Inflammatory macrophage treated with lipopolysaccharide for 1 hour (primary cell): Measurements from ENCODE around the gene AARSD1.
"Not testable (repeated sequence)": the region's sequence is repeated elsewhere in the genome, so short reads cannot be mapped to it uniquely, and the experiment has no call there.

Experiments used
- DNase-seq, 2 donors: peaks; one replicate each; pipeline ENCODE4 v3.0.0-alpha.2; 2020 to 2022

Gene AARSD1

GRCh38 chr17:42980766-42981397, 16.6 kb upstream of the AARSD1 start:
- no peak for DNase-seq

- DNase-seq: peak; percentile 84 to 93
These were observed 16.1 kb upstream of the AARSD1 start, which contains the start of gene RUNDC1 for GRCh38 chr17:42980274-42980765. Gene RUNDC1, plus strand, starts transcription at chr17:42980565. Its CDS starts 12 bp downstream, at chr17:42980577.

GRCh38 chr17:42979511-42980273, 15.4 kb upstream of the AARSD1 start, which contains the start of gene PTGES3L:
Gene PTGES3L, minus strand, starts transcription at chr17:42980080. Its CDS starts 27 bp downstream, at chr17:42980053.
- DNase-seq: no peak

DNA sequence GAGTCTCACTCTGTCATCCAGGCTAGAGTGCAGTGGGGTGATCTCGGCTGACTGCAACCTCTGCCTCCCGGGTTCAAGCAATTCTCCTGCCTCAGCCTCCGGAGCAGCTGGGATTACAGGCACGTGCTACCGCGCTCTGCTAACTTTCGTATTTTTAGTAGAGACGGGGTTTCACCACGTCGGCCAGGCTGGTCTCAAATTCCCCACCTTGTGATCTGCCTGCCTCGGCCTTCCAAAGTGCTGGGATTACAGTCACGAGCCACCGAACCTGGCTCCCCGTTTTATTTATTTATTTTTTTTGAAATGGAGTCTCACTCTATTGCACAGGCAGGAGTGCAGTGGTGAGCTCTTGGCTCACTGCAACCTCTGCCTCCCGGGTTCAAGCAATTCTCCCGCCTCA, 11.4 kb upstream of the AARSD1 start:
- not testable (repeated sequence) for DNase-seq

DNA sequence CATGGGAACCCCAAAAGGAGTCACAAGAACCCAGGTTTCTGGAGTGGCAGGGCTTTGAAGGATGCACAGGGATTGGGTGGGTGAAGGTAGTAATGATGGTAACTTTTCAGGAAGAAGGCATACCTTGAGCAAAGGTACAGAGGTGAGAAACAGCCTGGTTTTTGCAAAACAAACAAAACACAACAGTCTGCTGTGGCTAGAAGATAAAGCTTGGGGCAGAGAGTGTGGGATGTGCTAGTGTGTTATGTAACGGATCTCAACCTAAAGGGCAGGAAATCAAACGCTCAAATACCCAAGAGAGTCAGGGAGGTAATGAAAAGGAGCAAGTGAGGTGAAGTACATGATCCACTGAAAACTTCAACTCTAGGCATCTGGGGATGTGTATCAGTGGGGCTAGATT, 11.0 kb upstream of the AARSD1 start:
- DNase-seq: no peak

DNA sequence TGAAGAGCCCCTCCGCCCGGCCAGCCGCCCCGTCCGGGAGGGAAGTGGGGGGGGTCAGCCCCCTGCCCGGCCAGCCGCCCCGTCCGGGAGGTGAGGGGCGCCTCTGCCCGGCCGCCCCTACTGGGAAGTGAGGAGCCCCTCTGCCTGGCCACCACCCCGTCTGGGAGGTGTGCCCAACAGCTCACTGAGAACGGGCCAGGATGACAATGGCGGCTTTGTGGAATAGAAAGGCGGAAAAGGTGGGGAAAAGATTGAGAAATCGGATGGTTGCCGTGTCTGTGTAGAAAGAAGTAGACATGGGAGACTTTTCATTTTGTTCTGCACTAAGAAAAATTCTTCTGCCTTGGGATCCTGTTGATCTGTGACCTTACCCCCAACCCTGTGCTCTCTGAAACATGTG, 9.1 kb upstream of the AARSD1 start:
- DNase-seq: not testable (repeated sequence)

DNA sequence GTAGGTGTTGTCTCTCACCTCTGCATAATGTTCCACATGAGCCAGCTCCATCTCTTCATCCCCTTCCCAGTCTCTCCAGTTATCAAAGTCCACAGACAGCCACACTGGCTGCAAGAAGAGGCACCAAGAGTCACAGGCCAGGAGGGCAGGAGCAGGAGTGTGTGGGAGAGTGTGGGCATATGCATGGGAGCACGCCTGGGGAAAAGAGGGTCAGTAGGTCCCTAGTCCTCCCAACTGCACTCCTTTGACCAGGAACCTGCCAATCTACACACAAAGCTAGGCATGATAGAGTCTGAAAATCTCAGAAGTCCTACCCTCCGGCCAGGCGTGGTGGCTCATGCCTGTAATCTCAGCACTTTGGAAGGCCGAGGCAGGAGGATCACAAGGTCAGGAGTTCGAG, 7.3 kb upstream of the AARSD1 start:
- DNase-seq: no peak

DNA sequence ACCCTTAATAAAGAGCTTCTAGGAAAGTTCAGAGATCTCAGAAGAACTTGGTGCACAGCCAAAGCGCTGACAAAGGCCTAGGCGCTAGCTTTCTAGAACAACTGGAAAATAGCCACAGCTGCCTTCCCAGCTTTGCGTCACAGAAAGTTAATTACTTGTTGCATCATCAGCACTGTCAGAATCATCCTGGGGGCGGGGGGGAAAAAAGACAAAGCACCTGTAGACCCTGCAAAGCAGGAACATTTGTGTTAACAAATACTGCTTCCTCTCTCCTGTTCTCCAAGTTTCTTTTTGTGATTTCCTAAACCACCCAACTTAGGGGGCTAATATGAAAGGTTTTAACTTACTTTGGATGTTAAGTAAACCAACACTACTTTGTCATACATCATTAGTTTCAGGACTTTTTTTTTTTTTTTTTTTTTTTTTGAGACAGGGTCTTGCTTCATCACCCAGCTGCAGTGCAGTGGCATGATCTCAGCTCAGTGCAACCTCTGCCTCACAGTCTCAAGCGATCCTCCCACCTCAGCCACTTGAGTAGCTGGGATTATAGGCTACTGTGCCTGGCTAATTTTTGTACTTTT, 4.8 kb upstream of the AARSD1 start:
- DNase-seq: peak; percentile 3 to 55

- no peak for DNase-seq
These were observed 3.7 kb upstream of the AARSD1 start for GRCh38 chr17:42967925-42968324.

- DNase-seq: no peak
These were observed 10.6 kb downstream of the AARSD1 start for GRCh38 chr17:42953669-42954068.

- no peak for DNase-seq
These were observed 14.0 kb downstream of the AARSD1 start for GRCh38 chr17:42950044-42950783.

GRCh38 chr17:42946812-42947211, 17.4 kb downstream of the AARSD1 start:
- DNase-seq: no peak

GRCh38 chr17:42944211-42944610, 20.0 kb downstream of the AARSD1 start:
- no peak for DNase-seq

GRCh38 chr17:42937712-42938596, 26.3 kb downstream of the AARSD1 start:
- peak; percentile 19 to 51 for DNase-seq

DNA sequence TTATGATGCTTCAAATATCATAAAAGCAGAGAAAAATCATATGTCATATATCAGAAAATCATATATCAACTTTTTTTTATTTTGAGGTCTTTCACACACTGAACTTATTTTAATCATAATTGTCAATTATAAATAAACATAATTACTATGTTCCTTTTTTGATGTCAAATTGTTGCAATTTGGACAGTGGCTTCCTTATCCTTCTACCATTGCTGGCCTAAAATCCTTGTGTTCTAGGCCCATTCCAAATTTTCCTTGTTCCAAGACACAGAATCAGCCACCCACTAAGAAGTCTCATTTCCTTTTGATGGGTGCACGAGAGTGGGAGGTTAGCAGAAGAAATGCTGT, 34.8 kb downstream of the AARSD1 start:
- no peak for DNase-seq

DNA sequence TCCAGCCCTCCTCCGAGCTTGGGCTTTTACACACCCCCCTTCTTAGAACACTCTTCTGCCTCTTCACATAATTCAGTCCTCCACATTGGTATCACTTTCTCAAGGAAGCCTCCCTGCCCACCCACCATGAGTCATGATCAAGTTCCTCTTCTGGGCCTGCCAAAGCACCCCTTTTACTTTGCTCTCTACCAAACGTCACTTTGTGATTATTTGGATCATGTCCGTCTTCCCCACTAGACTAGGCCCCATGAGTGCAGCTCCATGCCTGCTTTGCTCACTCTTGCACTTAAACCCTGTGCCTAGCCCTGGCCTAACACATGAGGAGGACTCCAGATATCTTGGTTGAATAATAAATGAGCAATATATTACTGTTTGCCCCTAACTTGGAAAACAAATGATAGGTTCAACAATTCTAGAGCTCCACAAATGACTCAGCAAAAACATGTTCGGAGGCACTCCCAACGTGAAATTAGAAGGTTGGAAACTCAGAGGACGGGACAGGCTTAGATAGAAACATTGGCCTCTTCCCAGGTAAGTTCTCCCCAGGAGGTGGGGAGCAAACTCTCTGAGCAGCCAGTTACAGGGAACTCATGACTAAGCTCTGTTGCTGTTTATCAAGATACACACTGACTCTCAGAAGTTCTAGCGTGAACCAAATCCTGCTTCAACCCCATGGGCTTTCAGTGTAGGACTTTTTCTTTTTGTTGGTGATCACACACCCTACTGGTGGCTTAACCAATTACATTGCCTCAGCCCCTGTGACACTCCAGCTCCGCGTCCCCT, 35.3 kb downstream of the AARSD1 start:
- peak; percentile 91 to 96 for DNase-seq

DNA sequence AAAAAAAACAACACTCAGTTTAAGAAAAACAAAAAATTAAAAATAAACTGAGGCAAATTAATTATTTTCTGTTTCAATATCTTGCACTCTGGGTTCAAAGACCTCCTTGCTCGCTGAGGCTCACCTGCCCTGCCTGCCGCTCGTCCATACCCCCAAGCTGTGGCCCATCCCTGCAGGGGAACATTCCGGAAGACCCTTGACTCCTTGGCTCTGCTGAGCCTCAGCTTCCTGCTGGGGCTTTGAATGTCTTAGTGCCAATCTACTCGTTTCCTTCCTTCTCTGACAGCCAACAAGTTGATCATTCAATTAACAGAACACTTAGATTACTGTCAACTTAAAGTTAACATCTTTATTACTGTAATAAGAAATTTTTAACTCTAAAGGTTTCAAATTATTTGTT, 39.4 kb downstream of the AARSD1 start:
- no peak for DNase-seq

- not testable (repeated sequence) for DNase-seq
These were observed 40.8 kb downstream of the AARSD1 start for GRCh38 chr17:42923472-42923871.

- no peak for DNase-seq
These were observed 42.0 kb downstream of the AARSD1 start for GRCh38 chr17:42922294-42922693.

DNA sequence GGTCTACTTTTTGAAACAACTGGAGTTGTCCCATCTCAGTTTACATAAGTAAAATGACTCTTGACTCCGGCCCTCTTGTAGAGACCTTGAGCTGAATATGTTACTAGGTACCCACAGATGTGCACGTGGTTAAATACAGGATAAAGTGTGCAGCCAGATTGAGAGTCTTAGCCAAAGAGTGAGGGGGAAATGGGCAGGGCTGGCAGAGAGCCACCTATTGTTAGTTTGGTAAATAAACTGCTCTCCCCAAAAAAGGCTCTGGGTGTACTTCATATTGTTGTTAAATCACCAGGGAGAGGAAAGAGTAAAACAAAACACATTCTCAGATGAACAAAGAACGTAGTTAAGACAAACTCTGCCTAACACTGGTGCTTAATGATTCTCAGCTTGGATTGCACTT, 43.3 kb downstream of the AARSD1 start:
- no peak for DNase-seq
